ENCODE measurements around the gene FBLN7. TPM values are rescaled to one million over a fixed set of nuclear protein-coding genes. Genes with fewer than 3 reads are reported as not detected.

Gene FBLN7
- total RNA-seq, 1 donor from 2014 or later, result 1.0 TPM

DNA sequence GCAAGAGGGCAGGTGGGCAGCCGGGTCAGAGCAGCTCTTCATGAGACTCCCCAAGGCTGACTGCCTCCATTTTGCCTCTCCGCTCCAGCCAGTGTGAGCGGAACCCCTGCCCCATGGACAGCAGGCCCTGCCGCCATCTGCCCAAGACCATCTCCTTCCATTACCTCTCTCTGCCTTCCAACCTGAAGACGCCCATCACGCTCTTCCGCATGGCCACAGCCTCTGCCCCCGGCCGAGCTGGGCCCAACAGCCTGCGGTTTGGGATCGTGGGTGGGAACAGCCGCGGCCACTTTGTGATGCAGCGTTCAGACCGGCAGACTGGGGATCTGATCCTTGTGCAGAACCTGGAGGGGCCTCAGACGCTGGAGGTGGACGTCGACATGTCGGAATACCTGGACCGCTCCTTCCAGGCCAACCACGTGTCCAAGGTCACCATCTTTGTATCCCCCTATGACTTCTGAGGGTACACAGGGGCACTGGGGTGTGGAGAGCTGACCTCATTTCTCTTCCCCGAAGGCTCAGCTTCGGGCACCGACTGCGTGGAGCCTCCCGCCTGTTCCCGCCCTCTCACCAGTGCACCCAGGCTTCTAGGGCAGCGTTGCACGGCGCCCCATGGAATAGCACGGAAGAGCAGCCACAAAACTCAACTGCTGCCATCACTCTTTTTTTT, 49.0 kb downstream of the FBLN7 start:
- no peak for DNase-seq (ENCODE audit: low spot score)
- Mint-ChIP-seq H3K4me1 (ENCODE audit: low read depth) (peaks cover 3% of the 10 kb centered on the region), H3K9me3 (ENCODE audit: low read depth) (no peaks in the 10 kb centered on the region), H3K36me3 (ENCODE audit: low read depth) (no peaks in the 10 kb centered on the region), H3K4me3 (ENCODE audit: unreplicated experiment) (no peak overlapping the region), H3K27me3 (ENCODE audit: low read depth) (no peaks in the 10 kb centered on the region), H3K27ac (ENCODE audit: unreplicated experiment) (no peak overlapping the region)
- TF ChIP-seq, protein P1, sequence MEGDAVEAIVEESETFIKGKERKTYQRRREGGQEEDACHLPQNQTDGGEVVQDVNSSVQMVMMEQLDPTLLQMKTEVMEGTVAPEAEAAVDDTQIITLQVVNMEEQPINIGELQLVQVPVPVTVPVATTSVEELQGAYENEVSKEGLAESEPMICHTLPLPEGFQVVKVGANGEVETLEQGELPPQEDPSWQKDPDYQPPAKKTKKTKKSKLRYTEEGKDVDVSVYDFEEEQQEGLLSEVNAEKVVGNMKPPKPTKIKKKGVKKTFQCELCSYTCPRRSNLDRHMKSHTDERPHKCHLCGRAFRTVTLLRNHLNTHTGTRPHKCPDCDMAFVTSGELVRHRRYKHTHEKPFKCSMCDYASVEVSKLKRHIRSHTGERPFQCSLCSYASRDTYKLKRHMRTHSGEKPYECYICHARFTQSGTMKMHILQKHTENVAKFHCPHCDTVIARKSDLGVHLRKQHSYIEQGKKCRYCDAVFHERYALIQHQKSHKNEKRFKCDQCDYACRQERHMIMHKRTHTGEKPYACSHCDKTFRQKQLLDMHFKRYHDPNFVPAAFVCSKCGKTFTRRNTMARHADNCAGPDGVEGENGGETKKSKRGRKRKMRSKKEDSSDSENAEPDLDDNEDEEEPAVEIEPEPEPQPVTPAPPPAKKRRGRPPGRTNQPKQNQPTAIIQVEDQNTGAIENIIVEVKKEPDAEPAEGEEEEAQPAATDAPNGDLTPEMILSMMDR (IDR thresholded peaks at IDR 0.05), result no peak

DNA sequence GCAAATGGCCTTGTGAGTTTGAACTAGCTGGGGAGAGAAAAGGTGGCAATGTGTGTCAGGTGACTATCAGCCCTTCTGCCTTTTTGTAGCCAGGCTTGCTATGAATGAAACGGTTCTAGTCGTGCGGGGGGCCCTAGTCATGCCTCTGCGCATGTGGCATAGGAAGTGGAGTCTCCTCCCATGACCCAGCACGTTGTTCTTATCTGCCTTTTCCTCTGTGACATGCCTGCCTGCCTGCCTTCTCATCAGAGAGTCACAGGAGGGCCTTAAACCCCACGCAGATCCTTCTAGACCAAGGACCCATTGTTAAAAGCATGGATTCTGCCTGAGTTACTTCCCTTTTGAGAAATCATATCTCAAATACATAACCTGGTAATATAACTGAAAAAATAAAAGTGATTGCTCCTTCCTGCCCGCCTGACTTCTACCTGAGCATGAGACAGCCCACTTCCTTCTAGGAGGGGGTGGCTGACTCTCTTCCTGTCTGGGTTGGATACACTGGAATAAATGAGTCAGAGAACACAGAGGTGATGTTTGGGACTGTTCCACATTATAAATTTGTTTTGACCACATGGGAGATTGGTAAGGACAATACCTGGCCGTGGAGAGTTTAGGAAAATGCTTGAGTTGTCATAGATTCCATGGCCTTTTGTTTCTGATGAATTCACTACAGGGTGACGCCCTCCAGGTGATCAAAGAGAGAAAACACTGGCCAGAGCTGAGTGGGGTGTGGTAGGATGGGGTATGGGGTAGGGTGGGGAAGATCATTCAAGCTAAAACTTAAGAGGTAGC, 49.8 kb downstream of the FBLN7 start:
- peaks cover 3% of the 10 kb centered on the region for H3K4me1 Mint-ChIP-seq (ENCODE audit: low read depth)
- H3K9me3 Mint-ChIP-seq (ENCODE audit: low read depth), result no peaks in the 10 kb centered on the region
- H3K27me3 Mint-ChIP-seq (ENCODE audit: low read depth), result no peaks in the 10 kb centered on the region
- H3K27ac Mint-ChIP-seq (ENCODE audit: unreplicated experiment), result no peak overlapping the region
- TF ChIP-seq, protein P1 (IDR thresholded peaks at IDR 0.05), result no peak
- DNase-seq (ENCODE audit: low spot score), result no peak
- no peak overlapping the region for H3K4me3 Mint-ChIP-seq (ENCODE audit: unreplicated experiment)
- H3K36me3 Mint-ChIP-seq (ENCODE audit: low read depth), result no peaks in the 10 kb centered on the region

DNA sequence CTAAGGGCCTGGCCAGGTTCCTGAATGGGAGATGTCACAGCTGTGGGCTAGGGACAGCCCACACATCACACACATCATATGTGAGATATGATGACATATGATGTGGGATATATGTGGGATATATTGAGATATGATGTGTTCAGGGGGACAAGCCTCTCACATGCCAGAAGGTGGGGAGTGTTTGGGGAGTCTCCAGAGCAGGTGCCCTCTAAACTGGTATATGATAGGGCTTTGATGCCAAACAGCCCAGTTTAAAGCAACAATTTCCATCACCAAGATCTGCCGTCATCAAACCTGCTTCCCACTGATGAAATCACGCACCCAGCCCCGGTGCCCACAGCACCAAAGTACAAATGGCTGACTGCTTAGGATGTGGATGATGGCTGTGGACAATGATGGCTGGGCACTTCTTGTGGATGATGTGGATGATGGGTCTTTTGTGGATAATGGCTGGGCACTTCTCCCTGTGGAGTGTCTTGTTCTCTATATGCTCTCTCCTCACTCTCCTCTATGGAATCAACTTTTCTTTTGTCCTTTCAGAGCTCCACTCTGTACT, 50.9 kb downstream of the FBLN7 start:
- H3K4me1 Mint-ChIP-seq (ENCODE audit: low read depth), result peaks cover 3% of the 10 kb centered on the region
- DNase-seq (ENCODE audit: low spot score), result no peak

DNA sequence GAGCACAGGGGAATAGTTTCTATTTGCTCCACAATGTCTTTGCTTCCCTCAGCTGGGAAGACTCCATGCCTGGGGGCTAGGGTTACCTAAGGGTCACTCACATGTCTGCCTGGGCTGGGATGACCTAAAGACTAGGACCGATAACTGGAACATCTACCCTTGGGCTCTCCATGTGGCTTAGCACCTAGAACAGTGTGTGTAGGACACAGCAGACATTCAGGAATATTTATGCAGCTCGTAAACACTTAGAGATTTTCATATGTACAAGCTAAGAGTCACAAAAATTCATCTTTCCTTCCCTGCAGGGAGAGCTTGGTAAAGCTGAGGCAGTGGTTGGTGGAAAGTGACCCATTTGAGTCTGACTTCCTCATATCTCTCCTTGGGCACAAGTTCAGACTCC, 55.8 kb downstream of the FBLN7 start:
- H3K27ac Mint-ChIP-seq (ENCODE audit: unreplicated experiment), result no peak overlapping the region
- TF ChIP-seq, protein P1 (IDR thresholded peaks at IDR 0.05), result no peak
- H3K27me3 Mint-ChIP-seq (ENCODE audit: low read depth), result peaks cover 2% of the 10 kb centered on the region
- H3K4me3 Mint-ChIP-seq (ENCODE audit: unreplicated experiment), result no peak overlapping the region
- no peaks in the 10 kb centered on the region for H3K36me3 Mint-ChIP-seq (ENCODE audit: low read depth)
- no peak for DNase-seq (ENCODE audit: low spot score)
- no peaks in the 10 kb centered on the region for H3K4me1 Mint-ChIP-seq (ENCODE audit: low read depth)
- no peaks in the 10 kb centered on the region for H3K9me3 Mint-ChIP-seq (ENCODE audit: low read depth)

More for the DNA sequence above, 50.9 kb downstream of the FBLN7 start:
- Mint-ChIP-seq H3K27me3 (ENCODE audit: low read depth) (no peaks in the 10 kb centered on the region), H3K4me3 (ENCODE audit: unreplicated experiment) (no peak overlapping the region), H3K36me3 (ENCODE audit: low read depth) (no peaks in the 10 kb centered on the region), H3K9me3 (ENCODE audit: low read depth) (no peaks in the 10 kb centered on the region), H3K27ac (ENCODE audit: unreplicated experiment) (no peak overlapping the region)
- TF ChIP-seq, protein P1 (IDR thresholded peaks at IDR 0.05), result no peak

DNA sequence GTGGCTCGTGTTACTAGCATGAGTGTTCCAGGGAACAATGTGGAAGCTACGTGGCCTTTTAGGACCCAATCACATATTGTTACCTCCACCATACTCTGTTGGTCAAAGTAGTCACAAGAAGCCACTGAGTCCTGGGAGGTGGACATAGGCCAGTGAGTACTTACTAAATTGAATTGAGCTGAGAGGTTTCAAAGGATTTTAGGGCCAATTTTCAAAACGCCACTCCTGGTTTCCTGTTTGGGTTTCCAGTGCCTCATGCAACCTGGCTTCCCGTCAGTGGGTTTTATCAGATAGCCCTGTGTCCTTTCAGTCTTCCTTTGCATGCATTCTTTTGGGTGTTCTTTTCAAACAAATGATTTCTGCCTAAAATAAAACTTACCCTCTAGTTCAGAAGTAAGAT, 56.3 kb downstream of the FBLN7 start:
- no peaks in the 10 kb centered on the region for H3K36me3 Mint-ChIP-seq (ENCODE audit: low read depth)
- TF ChIP-seq, protein P1 (IDR thresholded peaks at IDR 0.05), result no peak
- no peak for DNase-seq (ENCODE audit: low spot score)
- H3K27me3 Mint-ChIP-seq (ENCODE audit: low read depth), result peaks cover 2% of the 10 kb centered on the region
- no peak overlapping the region for H3K4me3 Mint-ChIP-seq (ENCODE audit: unreplicated experiment)
- H3K4me1 Mint-ChIP-seq (ENCODE audit: low read depth), result no peaks in the 10 kb centered on the region
- no peaks in the 10 kb centered on the region for H3K9me3 Mint-ChIP-seq (ENCODE audit: low read depth)
- H3K27ac Mint-ChIP-seq (ENCODE audit: unreplicated experiment), result no peak overlapping the region
